H9 (cell line): ENCODE results near the gene HSPH1. TPM values are rescaled to one million over a fixed set of nuclear protein-coding genes. Genes with fewer than 3 reads are reported as not detected.

Source experiments
- DNase-seq: peaks from one replicate; pipeline ENCODE4 v3.0.0-alpha.2; 2017
- H2AFZ ChIP-seq: one replicate; pipeline ENCODE4 v1.6.1; 2013; ENCODE audit warnings: mild to moderate bottlenecking, low read length, control low read depth, moderate library complexity
- H2AK5ac ChIP-seq: 2 replicates; pipeline ENCODE4 v1.6.1; 2013; ENCODE audit warnings: low read length, control low read depth, mixed read lengths; ENCODE audit not compliant: insufficient read length
- H2BK120ac ChIP-seq: one replicate; pipeline ENCODE4 v1.6.1; 2013; ENCODE audit warnings: low read depth, mild to moderate bottlenecking, low read length, control low read depth, inconsistent platforms; ENCODE audit not compliant: poor library complexity, severe bottlenecking
- H2BK12ac ChIP-seq: 2 replicates; pipeline ENCODE4 v1.6.1; 2013; ENCODE audit warnings: low read length, control low read depth, mixed read lengths, low read depth; ENCODE audit not compliant: insufficient read length
- H2BK15ac ChIP-seq: 2 replicates; pipeline ENCODE4 v1.6.1; 2013; ENCODE audit warnings: low read depth, low read length, control low read depth
- H2BK20ac ChIP-seq: one replicate; pipeline ENCODE4 v1.6.1; 2013; ENCODE audit warnings: low read depth, mild to moderate bottlenecking, low read length, control low read depth, inconsistent platforms; ENCODE audit not compliant: poor library complexity, severe bottlenecking
- H2BK5ac ChIP-seq: 2 replicates; pipeline ENCODE4 v1.6.1; 2013; ENCODE audit warnings: low read length, control low read depth, mixed read lengths; ENCODE audit not compliant: insufficient read length
- H3K14ac ChIP-seq: 2 replicates; pipeline ENCODE4 v1.6.1; 2013; ENCODE audit warnings: low read length, control low read depth; ENCODE audit not compliant: insufficient read depth
- H3K18ac ChIP-seq: 2 replicates; pipeline ENCODE4 v1.6.1; 2013; ENCODE audit warnings: low read depth, mild to moderate bottlenecking, mixed read lengths, low read length, control low read depth; ENCODE audit not compliant: insufficient read length
- H3K23ac ChIP-seq: 2 replicates; pipeline ENCODE4 v1.6.1; 2013; ENCODE audit warnings: low read length, control low read depth, mixed read lengths, low read depth; ENCODE audit not compliant: insufficient read length
- H3K23me2 ChIP-seq: 2 replicates; pipeline ENCODE4 v1.6.1; 2013; ENCODE audit warnings: low read depth, mild to moderate bottlenecking, mixed read lengths, low read length, control low read depth; ENCODE audit not compliant: insufficient read length, poor library complexity, severe bottlenecking
- H3K27ac ChIP-seq: 2 replicates; pipeline ENCODE4 v1.5.1; 2013; ENCODE audit warnings: low read length, control low read depth, mixed read lengths, low read depth; ENCODE audit not compliant: insufficient read length
- H3K27me3 ChIP-seq: 2 replicates; pipeline ENCODE4 v1.6.1; 2013; ENCODE audit warnings: low read length, control low read depth, inconsistent platforms; ENCODE audit not compliant: insufficient read depth
- H3K4ac ChIP-seq: 2 replicates; pipeline ENCODE4 v1.6.1; 2013; ENCODE audit warnings: low read depth, mild to moderate bottlenecking, control low read depth, inconsistent platforms, low read length, moderate library complexity
- H3K4me1 ChIP-seq: 2 replicates; pipeline ENCODE4 v1.6.1; 2013; ENCODE audit warnings: low read length, control low read depth, inconsistent platforms; ENCODE audit not compliant: insufficient read depth
- H3K4me2 ChIP-seq: 2 replicates; pipeline ENCODE4 v1.6.1; 2013; ENCODE audit warnings: low read length, control low read depth, mixed read lengths; ENCODE audit not compliant: insufficient read length, insufficient read depth
- H3K56ac ChIP-seq: 2 replicates; pipeline ENCODE4 v1.6.1; 2013; ENCODE audit warnings: low read depth, mild to moderate bottlenecking, mixed read lengths, low read length, control low read depth; ENCODE audit not compliant: insufficient read length
- H3K79me1 ChIP-seq: 2 replicates; pipeline ENCODE4 v1.6.1; 2013; ENCODE audit warnings: low read depth, mild to moderate bottlenecking, moderate library complexity, low read length, control low read depth, inconsistent platforms; ENCODE audit not compliant: insufficient read depth, poor library complexity, severe bottlenecking
- H3K79me2 ChIP-seq: 2 replicates; pipeline ENCODE4 v1.6.1; 2013; ENCODE audit warnings: low read length, control low read depth, inconsistent platforms; ENCODE audit not compliant: insufficient read depth
- H3K9ac ChIP-seq: 2 replicates; pipeline ENCODE4 v1.6.1; 2013; ENCODE audit warnings: low read length, control low read depth, mixed read lengths; ENCODE audit not compliant: insufficient read length; ENCODE audit errors: extremely low read depth
- H3K9me3 ChIP-seq: one replicate; pipeline ENCODE4 v1.6.1; 2013; ENCODE audit warnings: low read depth, low read length, inconsistent platforms; ENCODE audit not compliant: control insufficient read depth
- H3T11ph ChIP-seq: one replicate; pipeline ENCODE4 v1.6.1; 2013; ENCODE audit warnings: mild to moderate bottlenecking, low read length, control low read depth, inconsistent platforms
- H4K20me1 ChIP-seq: one replicate; pipeline ENCODE4 v1.6.1; 2013; ENCODE audit not compliant: control insufficient read depth, insufficient read length, insufficient read depth
- H4K5ac ChIP-seq: 2 replicates; pipeline ENCODE4 v1.6.1; 2013; ENCODE audit warnings: low read depth, mild to moderate bottlenecking, mixed read lengths, low read length, control low read depth; ENCODE audit not compliant: insufficient read length
- H4K8ac ChIP-seq: replicated peaks from 2 replicates; pipeline ENCODE4 v1.6.1; 2013; ENCODE audit warnings: low read length, control low read depth, mixed read lengths, low read depth; ENCODE audit not compliant: insufficient read length
- H4K91ac ChIP-seq: 2 replicates; pipeline ENCODE4 v1.6.1; 2013; ENCODE audit warnings: low read depth, mild to moderate bottlenecking, moderate library complexity, mixed read lengths, low read length, control low read depth; ENCODE audit not compliant: insufficient read length
- H3K27ac Mint-ChIP-seq, 3 experiments: 2 replicates in 2 of 3; 3 replicates in 1 of 3; pipeline ENCODE4 v1.8.0; 2020 to 2021; ENCODE audit warnings: mixed read lengths in 3 of 3, mild to moderate bottlenecking in 1 of 3, moderate library complexity in 1 of 3
- H3K27me3 Mint-ChIP-seq: 2 replicates; pipeline ENCODE4 v1.8.0; 2021; ENCODE audit warnings: low read depth, mild to moderate bottlenecking, moderate library complexity, mixed read lengths
- H3K36me3 Mint-ChIP-seq, 3 experiments: 2 replicates in 2 of 3; 3 replicates in 1 of 3; pipeline ENCODE4 v1.8.0; 2020 to 2021; ENCODE audit warnings: low read depth in 3 of 3, mixed read lengths in 3 of 3; ENCODE audit not compliant: insufficient read depth in 1 of 3
- H3K4me1 Mint-ChIP-seq, 2 experiments: 2 replicates each; pipeline ENCODE4 v1.8.0; 2020; ENCODE audit warnings: mixed read lengths in 2 of 2
- H3K4me3 Mint-ChIP-seq, 2 experiments: 2 replicates in 1 of 2; 3 replicates in 1 of 2; pipeline ENCODE4 v1.8.0; 2020 to 2021; ENCODE audit warnings: mild to moderate bottlenecking in 2 of 2, mixed read lengths in 2 of 2, moderate library complexity in 1 of 2
- H3K9me3 Mint-ChIP-seq, 2 experiments: 2 replicates in 1 of 2; 3 replicates in 1 of 2; pipeline ENCODE4 v1.8.0; 2020; ENCODE audit warnings: mild to moderate bottlenecking in 2 of 2, mixed read lengths in 2 of 2, moderate library complexity in 1 of 2
- WGBS: extraction: QIAGEN DNeasy Blood & Tissue Kit; methylation state at CpG from one replicate; pipeline ENCODE4 v1.1.7; 2013; ENCODE audit warnings: missing lambda C conversion rate, low lambda C conversion rate, mixed read lengths; ENCODE audit not compliant: insufficient read length; ENCODE audit errors: extremely low coverage; 5-methylcytosine and 5-hydroxymethylcytosine counted together
- total RNA-seq: library from RNA; stranded (reverse); gene quantifications from 2 replicates; pipeline ENCODE4 v1.2.1, GENCODE V29; 2021
- TF ChIP-seq, protein P1 (sequence below): fragments of 200-600 bp; sonication (generic); conservative IDR thresholded peaks from 3 replicates; pipeline ENCODE4 v1.8.0; 2021; ENCODE audit warnings: antibody characterized with exemption, mild to moderate bottlenecking

HSPH1 gene
- total RNA-seq, 1 experiment from 2014 or later, result 141 TPM

- no CpG with 5 or more reads among the region's 6 CpGs for WGBS
These were observed 35.3 kb upstream of the HSPH1 start for GRCh38 chr13:31196992-31197391.

More at GRCh38 chr13:31196992-31197391, 35.3 kb upstream of the HSPH1 start:
- Histone ChIP-seq H4K8ac (no peak overlapping the region), H4K20me1 (no peaks in the 10 kb centered on the region), H3K4ac (no peak overlapping the region), H2AK5ac (no peak overlapping the region), H3K18ac (no peak overlapping the region), H3K79me2 (no peaks in the 10 kb centered on the region), H4K5ac (no peak overlapping the region), H3K4me1 (no peaks in the 10 kb centered on the region; the same call in 1 of the 2 replicates), H4K91ac (no peak overlapping the region), H3K79me1 (no peaks in the 10 kb centered on the region), H2BK12ac (no peak overlapping the region), H2BK20ac (no peak overlapping the region), H2AFZ (no peak overlapping the region), H3K9me3 (no peaks in the 10 kb centered on the region), H3K27ac (no peak overlapping the region), H2BK5ac (no peak overlapping the region), H3K23me2 (no peaks in the 10 kb centered on the region), H3T11ph (no peak overlapping the region), H3K23ac (no peak overlapping the region), H3K9ac (no peak overlapping the region), H3K56ac (no peak overlapping the region), H2BK120ac (no peak overlapping the region), H2BK15ac (no peak overlapping the region), H3K14ac (no peak overlapping the region), H3K27me3 (no peaks in the 10 kb centered on the region), H3K4me2 (no peak overlapping the region)
- H3K9me3 Mint-ChIP-seq, result peaks cover 0 to 2% of the 10 kb centered on the region in 2 experiments; a peak in 3 of 5 replicates
- peaks cover 0 to 2% (median 0%) of the 10 kb centered on the region in 3 experiments; a peak in 2 of 7 replicates for H3K36me3 Mint-ChIP-seq
- H3K27ac Mint-ChIP-seq, result no peak overlapping the region
- TF ChIP-seq, protein P1, sequence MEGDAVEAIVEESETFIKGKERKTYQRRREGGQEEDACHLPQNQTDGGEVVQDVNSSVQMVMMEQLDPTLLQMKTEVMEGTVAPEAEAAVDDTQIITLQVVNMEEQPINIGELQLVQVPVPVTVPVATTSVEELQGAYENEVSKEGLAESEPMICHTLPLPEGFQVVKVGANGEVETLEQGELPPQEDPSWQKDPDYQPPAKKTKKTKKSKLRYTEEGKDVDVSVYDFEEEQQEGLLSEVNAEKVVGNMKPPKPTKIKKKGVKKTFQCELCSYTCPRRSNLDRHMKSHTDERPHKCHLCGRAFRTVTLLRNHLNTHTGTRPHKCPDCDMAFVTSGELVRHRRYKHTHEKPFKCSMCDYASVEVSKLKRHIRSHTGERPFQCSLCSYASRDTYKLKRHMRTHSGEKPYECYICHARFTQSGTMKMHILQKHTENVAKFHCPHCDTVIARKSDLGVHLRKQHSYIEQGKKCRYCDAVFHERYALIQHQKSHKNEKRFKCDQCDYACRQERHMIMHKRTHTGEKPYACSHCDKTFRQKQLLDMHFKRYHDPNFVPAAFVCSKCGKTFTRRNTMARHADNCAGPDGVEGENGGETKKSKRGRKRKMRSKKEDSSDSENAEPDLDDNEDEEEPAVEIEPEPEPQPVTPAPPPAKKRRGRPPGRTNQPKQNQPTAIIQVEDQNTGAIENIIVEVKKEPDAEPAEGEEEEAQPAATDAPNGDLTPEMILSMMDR, result no peak
- no peak overlapping the region for H3K4me3 Mint-ChIP-seq
- peaks cover 7% of the 10 kb centered on the region; the same call in 1 of the 2 replicates for H3K27me3 Mint-ChIP-seq
- peaks cover 20 to 21% of the 10 kb centered on the region in 2 experiments for H3K4me1 Mint-ChIP-seq
- no peak for DNase-seq
